GOT3 (cell line): ENCODE data around the gene KCTD15.
"Not testable (repeated sequence)": the region's sequence is repeated elsewhere in the genome, so short reads cannot be mapped to it uniquely, and the experiment has no call there.

Experiments
- DNase-seq: peaks from one replicate; lab custom pipeline; 2025; ENCODE audit warnings: mixed read lengths; lab: John Stamatoyannopoulos, UW

The KCTD15 gene

GRCh38 chr19:33814181-33815165 lies 17.8 kb downstream of the KCTD15 start:
- no peak for DNase-seq

GRCh38 chr19:33815380-33816340 lies 19.0 kb downstream of the KCTD15 start:
- no peak for DNase-seq

GRCh38 chr19:33818411-33818810 lies 21.7 kb downstream of the KCTD15 start:
- no peak for DNase-seq

- DNase-seq, result not testable (repeated sequence)
Measured at GRCh38 chr19:33819078-33819477, 22.4 kb downstream of the KCTD15 start.

- DNase-seq, result no peak
Measured at GRCh38 chr19:33819506-33819879, 22.8 kb downstream of the KCTD15 start.

GRCh38 chr19:33819880-33820781 lies 23.5 kb downstream of the KCTD15 start:
- DNase-seq, result no peak

- no peak for DNase-seq
Measured at GRCh38 chr19:33821871-33822270, 25.2 kb downstream of the KCTD15 start.

- DNase-seq, result no peak
Measured at GRCh38 chr19:33823341-33823740, 26.7 kb downstream of the KCTD15 start.

GRCh38 chr19:33825556-33825955 lies 28.9 kb downstream of the KCTD15 start:
- no peak for DNase-seq

- no peak for DNase-seq
Measured at GRCh38 chr19:33826521-33826920, 29.9 kb downstream of the KCTD15 start.

- DNase-seq, result no peak
Measured at GRCh38 chr19:33828266-33829075, 31.8 kb downstream of the KCTD15 start.

- DNase-seq, result no peak
Measured at GRCh38 chr19:33830264-33830663, 33.6 kb downstream of the KCTD15 start.

- no peak for DNase-seq
Measured at GRCh38 chr19:33831825-33832224, 35.2 kb downstream of the KCTD15 start.

- DNase-seq, result no peak
Measured at GRCh38 chr19:33832633-33833032, 36.0 kb downstream of the KCTD15 start.

GRCh38 chr19:33840382-33840781 lies 43.7 kb downstream of the KCTD15 start:
- no peak for DNase-seq

- DNase-seq, result no peak
Measured at GRCh38 chr19:33840783-33841182, 44.1 kb downstream of the KCTD15 start.

- DNase-seq, result no peak
Measured at GRCh38 chr19:33841685-33842084, 45.0 kb downstream of the KCTD15 start.

GRCh38 chr19:33844478-33844877 lies 47.8 kb downstream of the KCTD15 start:
- DNase-seq, result no peak

GRCh38 chr19:33845498-33845897 lies 48.8 kb downstream of the KCTD15 start:
- DNase-seq, result no peak

GRCh38 chr19:33849551-33850147 lies 53.0 kb downstream of the KCTD15 start:
- no peak for DNase-seq
